Stimulated activated CD4-positive, alpha-beta T cell treated with anti-CD3 and anti-CD28 coated beads, Interleukin-1b, Interleukin-23, amount 100 ng/mL, for 48 hours (primary cell): Measurements from ENCODE around the gene GNLY.
"Not testable (repeated sequence)": the region's sequence is repeated elsewhere in the genome, so short reads cannot be mapped to it uniquely, and the experiment has no call there.

Experiments used
- DNase-seq: peaks from one replicate; pipeline ENCODE4 v3.0.0-alpha.2; 2020

GNLY gene

DNA sequence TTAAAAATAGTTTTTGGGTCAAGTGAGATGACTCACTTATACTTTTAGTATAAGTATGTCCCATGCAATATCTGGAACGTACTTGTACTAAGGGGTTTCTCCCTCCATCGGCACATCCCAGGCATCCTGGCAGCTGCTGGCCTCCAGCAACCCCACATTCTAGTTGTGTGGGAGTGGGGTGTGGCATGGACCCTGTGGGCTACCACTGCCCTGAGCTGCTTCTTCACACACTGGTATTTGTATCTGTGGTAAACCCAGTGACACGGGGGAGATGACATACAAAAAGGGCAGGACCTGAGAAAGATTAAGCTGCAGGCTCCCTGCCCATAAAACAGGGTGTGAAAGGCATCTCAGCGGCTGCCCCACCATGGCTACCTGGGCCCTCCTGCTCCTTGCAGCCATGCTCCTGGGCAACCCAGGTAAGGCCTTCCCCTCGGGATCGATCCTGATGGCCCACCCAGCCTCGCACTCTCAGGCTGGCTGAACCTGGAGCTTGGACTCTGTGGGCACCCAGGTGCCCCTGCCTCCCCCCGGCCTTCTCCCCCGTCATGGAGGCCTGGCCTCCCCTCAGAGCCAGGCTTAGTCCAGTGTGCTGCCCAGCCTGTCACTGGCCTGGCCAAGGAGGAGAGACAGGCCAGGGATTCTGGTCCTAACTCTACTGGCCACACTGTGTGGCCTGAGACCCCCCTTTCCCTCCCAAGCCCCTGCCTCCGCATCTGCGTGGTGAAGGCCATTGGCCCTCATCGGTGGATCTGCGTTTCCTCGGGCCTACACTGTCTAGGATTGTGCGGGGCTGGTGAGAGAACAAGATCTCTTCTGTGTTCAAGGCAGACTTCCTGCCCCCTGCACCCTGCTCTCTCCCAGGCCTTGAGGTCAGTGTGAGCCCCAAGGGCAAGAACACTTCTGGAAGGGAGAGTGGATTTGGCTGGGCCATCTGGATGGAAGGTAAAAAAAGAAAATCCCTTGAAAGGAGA is at the start of gene GNLY:
GNLY (plus strand) TSS at position 307 of the 974 bp plus-strand sequence; CDS start at position 368, 61 bp downstream.
- no peak for DNase-seq

DNA sequence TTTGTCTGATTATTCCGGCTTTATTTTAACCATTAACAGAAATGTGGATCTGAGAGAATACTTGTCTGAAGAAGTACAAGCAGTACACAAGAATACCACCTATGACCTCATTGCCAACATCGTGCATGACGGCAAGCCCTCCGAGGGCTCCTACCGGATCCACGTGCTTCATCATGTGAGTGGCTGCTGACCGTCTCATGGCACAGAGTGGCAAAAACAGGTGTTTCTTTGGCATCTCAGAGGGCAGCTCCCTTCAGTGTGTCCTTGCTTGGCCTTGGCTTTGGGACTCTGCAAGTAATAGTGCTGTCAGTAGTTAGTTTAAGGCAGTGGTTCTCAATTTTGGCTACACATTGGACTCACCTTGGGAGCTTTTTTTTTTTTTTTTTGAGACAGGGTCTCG is 49.2 kb upstream of the GNLY start:
- no peak for DNase-seq

DNA sequence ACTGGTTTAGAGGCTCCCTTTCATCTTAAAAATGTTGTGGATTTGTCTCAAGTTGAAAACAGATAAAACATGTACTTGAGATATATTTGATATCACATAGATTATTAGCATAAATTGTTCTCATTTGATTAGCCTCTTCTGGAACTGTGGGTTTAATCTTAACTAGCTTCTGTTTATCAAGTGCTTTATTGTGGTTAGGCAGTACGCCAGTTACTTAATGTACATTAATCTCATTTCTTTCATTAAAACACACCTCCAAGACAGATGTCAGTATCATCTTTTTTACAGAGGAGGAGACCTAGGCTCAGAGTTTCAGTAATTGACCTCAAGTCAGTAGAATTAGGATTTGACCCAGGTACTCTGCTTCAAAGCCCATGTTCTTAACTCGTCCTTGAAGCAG is 48.0 kb upstream of the GNLY start:
- no peak for DNase-seq

DNA sequence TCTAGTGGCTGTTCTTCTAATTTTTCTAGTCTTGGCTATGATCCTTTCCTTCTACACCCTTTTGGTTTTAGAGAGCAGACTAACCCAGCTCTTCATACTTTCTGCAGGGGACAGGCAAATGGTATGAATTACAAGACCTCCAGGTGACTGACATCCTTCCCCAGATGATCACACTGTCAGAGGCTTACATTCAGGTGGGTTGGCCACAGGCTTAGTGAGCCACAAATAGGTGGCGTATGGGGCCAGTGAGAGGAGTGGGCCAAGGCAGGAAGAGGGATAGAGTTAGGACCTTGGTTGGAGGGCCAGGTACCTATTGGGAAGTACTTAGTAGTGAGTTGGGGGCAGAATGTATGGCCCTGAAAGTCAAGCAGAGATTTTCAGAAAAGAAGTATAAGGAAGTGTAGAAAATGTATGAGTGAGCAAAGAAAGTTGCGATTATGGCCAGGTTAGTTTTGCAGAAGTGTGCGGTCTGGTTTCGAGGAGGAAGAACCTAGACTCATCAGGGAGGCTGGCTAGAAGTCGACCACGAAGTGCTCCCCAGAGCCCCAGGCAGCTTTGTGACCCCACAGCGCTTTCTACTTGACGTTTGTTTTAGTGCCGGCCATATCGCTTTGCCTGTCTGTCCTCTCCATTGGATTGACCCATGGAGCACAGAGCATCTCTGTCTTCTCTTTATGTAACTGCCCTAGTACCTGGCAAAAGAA is 46.2 kb upstream of the GNLY start:
- DNase-seq: no peak

- DNase-seq: no peak
Measured at GRCh38 chr2:85648619-85649018, 45.5 kb upstream of the GNLY start.

DNA sequence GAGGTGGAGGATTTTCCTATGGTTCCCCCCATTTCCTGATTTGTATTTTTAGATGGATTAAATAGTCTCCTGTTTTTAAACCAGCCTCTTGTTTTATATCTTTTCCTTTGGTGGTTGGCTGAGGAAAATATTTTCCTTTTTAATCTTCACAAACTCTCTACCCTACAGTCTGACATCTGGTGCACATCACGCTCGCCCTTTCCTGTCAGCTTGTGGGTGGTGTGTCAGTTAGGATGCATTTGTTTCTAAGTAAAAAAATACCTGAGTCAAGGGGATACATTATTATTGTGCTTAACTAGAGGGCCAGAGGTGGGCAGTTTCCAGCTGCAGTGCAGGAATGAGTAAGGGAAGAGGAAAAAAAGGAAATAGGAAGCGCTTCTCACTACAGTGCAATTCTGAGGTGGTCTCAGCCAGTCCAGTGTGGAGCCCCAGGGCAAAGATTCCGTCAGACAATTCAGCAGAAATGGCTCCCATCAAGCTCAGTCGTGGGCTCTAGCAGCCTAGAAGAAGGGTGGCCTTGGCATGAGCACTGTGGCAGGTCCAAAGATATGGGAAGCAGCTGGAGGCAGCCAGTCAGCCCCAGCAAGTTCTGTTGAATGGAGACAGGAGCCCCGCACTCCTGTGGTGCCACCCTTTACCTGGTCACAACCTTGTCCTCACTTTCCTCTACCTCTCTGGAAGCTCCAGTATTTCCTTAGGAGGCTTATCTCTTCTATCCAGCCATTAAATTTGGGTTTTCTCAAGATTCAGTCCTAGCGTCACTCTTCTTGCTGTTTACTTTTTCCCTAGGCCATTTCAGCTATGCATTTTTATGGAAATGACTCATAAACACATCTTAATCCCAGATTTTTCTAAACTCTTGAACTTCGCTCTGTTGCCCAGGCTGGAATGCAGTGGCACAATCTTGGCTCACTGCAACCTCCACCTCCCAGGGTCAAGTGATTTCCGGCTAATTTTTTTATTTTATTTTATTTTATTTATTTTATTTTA is 44.7 kb upstream of the GNLY start:
- no peak for DNase-seq

- DNase-seq: no peak
Measured at GRCh38 chr2:85650456-85650855, 43.7 kb upstream of the GNLY start.

DNA sequence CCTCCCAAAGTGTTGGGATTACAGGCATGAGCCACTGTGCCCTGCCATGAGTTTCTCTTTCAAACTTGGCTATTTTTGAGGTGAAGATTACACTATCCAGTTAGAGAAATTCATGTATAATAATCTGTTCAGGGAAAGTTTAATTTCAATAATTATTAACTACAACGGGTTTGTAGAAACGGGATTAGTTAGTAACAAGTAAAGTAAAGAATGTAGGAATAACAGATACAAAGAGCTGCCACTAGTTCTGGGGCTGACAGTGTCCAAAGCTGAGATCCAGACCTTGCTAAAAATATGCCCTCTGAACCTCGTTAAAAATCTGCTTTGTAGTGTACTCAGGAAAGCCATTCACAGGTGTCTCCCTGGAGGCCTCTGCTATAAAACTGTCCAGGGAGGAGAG is 43.1 kb upstream of the GNLY start:
- DNase-seq: no peak

GRCh38 chr2:85652056-85652455 is 42.1 kb upstream of the GNLY start:
- no peak for DNase-seq

DNA sequence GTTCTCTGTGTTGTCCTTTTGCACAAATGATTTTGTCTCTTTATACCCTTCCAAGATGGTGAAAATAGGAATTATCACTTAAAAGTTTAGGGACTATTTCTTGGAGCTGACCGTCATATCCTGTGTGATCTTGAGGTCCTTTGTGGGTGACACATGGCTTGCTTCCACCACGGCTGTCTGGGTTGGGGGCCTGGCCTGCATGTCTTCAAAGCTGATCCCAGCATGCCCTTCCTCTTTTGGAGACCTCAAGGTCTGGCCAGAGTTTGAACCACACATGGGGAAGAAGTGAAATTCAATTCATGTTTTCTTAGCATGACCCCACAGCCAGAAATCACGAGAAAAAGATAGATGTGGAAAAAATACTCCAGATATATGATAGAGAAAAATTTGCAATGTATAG is 40.2 kb upstream of the GNLY start:
- no peak for DNase-seq

- DNase-seq: no peak
Measured at GRCh38 chr2:85655961-85656417, 38.2 kb upstream of the GNLY start.

DNA sequence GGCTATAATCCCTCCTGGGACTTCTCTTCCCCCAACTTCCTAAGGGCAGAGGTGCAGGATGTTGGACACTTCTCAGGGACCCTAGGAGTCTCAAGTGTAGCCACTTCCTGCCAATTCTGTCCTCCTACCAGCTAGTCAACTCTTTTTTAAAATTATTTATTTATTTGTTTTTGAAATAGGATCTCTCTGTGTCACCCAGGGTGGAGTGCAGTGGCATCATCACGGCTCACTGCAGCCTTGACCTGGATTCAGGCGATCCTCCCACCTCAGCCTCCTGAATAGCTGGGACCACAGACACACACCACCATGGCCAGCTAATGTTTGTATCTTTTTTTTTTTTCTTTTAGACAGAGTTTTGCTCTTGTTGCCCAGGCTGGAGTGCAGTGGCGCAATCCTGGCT is 37.7 kb upstream of the GNLY start:
- DNase-seq: no peak

DNA sequence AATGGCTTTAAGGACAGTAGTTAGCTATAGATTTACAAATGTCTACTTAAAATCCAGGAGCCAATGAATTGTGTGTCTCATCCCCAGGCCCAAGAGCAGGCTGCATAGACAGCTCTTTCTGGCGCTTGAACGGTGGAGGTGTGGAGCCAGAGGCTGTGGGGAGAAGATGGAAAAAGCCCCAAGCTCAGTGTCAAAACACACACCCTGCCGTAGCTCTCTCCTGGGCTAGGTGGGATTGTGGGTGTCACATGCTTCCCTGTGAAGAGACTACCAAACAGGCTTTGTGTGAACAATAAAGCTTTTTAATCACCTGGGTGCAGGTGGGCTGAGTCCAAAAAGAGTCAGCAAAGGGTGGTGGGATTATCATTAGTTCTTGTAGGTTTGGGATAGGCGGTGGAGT is 36.8 kb upstream of the GNLY start:
- DNase-seq: not testable (repeated sequence)

- DNase-seq: no peak
Measured at GRCh38 chr2:85659324-85659981, 34.7 kb upstream of the GNLY start.

GRCh38 chr2:85660301-85660700 is 33.9 kb upstream of the GNLY start:
- DNase-seq: not testable (repeated sequence)

DNA sequence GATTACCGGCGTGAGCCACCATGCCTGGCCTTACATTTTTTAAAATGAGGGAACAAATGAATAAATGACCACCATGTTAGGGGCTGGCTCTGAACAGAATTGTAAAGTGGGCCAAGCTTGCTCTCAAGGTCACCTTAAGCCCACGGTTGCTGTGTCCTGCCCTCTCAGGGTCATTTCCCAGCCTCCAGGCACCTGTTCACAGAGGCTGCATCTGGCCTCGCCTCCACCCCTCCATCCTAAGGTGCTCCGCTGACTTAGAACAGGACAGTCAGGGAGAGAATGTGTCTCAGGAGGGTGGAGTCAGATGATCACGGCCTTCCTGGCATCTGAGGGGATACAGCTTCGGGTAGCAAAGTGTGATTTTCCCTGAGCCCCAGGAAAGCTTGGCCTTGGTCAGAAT is 33.4 kb upstream of the GNLY start:
- DNase-seq: no peak

DNA sequence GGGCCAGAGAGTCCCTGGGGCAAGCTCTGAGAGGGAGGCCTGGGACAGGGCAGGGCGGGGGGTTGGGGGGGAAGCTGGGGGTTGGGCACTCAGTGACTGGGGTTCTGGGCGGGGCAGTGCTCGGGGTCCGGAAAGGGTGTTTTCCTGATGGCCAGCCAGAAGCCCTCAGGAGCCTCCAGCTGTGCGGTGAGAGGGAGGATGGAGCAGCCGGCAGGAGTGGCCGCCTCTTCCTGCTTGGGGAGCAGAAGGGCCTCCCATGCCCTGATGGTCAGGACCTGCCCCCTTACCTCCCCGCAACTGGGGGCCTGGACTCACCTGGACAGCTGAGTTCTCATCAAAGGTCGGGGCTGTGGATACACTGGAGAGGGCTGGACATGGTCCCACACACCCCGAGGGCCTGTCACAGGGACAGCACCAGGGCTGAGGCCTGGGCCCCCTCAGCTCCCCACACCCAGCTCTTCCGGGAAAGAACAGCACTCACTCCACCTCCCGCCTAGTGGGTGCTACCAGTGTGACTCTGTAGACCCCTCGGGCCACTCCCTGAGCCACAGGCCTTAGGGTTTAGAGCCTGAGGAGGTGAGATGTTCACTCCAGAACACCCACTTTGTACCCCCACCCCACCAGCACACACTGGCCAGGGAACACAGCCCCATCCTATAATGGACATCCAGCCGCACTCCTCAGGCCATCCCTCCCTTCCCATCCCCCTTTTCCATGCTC is 32.9 kb upstream of the GNLY start:
- DNase-seq: no peak

- DNase-seq: no peak
Measured at GRCh38 chr2:85662899-85663593, 31.1 kb upstream of the GNLY start.

DNA sequence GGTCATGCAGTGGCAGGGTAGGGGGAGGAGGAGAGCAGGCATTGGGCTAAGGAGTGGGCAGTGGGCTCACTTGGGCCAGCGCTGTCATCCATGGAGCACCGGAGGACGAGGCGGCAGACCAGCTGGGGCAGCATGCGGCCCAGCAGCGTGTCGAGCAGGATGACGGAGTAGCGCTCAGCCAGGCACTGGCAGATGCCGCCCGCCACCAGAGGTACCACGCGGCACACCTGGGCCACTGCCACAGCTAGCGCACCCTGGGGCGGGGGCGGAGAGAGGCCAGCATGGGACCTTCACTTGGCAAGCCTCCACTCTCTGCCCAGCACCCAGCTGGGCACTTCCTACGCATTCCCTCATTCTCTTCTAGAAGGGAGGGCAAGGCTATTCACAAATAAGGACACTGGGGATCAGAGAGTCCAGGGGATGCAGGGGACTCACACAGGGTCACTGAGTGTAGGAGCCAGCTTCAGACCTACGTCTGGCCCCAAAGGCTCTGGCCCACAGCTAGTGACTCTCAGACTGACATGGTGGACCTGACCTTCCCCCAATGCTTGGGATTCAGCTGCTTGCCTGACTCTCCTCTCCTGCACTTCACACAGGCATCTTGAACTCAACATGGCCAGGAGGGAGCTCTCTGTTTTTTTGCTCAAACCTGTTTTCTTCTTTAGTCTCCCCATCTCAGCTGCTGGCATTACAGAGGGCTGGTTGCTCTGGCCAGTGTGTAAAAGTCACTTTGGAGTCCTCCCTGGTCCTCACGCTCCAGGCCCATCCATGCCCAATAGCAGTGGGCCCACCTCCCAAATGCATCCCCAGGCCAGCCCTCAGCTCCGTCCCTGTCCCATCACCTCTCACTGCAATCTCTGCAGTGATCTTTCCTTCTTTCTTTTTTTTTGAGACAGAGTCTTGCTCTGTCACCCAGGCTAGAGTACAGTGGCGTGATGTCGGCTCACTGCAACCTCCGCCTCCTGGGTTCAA is 30.3 kb upstream of the GNLY start:
- no peak for DNase-seq
